Measurements from ENCODE around the gene SV2C.

GRCh38 chr5:76250463-76250862, 167.3 kb downstream of the SV2C start:
- TF ChIP-seq CTCF (optimal IDR thresholded peaks at IDR 0.05 in 1 of 3, IDR thresholded peaks at IDR 0.05 in 1 of 3, conservative IDR thresholded peaks at IDR 0.05 in 1 of 3; ENCODE audit: extremely low read depth in 1 of 3, insufficient read depth in 2 of 3, low read length in 3 of 3) (no peak), EZH2 (IDR thresholded peaks at IDR 0.05; ENCODE audit: low read length) (no peak)

Data from keratinocyte (primary cell).